ENCODE results near the gene DAB2IP. TPM values are rescaled to one million over a fixed set of nuclear protein-coding genes. Genes with fewer than 3 reads are reported as not detected.

The DAB2IP gene
- polyA plus RNA-seq, 1 donor from 2014 or later = 17.3 TPM

GRCh38 chr9:121771418-121771817 lies 120.0 kb downstream of the DAB2IP start:
- no peak overlapping the region for H3K4me2 ChIP-seq (ENCODE audit: low read length)
- no peak overlapping the region for H2AFZ ChIP-seq (ENCODE audit: low read depth, low read length)
- H3K27me3 ChIP-seq (ENCODE audit: insufficient read depth, low read depth, low read length) = no peaks in the 10 kb centered on the region
- H3K79me2 ChIP-seq (replicated peaks; ENCODE audit: insufficient read depth, low read length) = no peaks in the 10 kb centered on the region
- H3K36me3 ChIP-seq (ENCODE audit: insufficient read depth, low read length) = peaks cover 6% of the 10 kb centered on the region
- H3K9me2 ChIP-seq (ENCODE audit: insufficient read depth, low read length) = no peaks in the 10 kb centered on the region
- H3K4me3 ChIP-seq (ENCODE audit: low read length) = no peak overlapping the region
- no peak overlapping the region for H3K9ac ChIP-seq (ENCODE audit: low read length)
- H3K9me3 ChIP-seq (ENCODE audit: low read length) = no peaks in the 10 kb centered on the region
- H4K20me1 ChIP-seq (ENCODE audit: insufficient read depth) = no peaks in the 10 kb centered on the region
- no peaks in the 10 kb centered on the region for H3F3A ChIP-seq (ENCODE audit: insufficient read depth, low read length, poor library complexity, severe bottlenecking)
- no peak for TF ChIP-seq REST (IDR thresholded peaks at IDR 0.05; ENCODE audit: borderline replicate concordance)
- no peak for TF ChIP-seq RAD21 (conservative IDR thresholded peaks at IDR 0.05)
- no peak for TF ChIP-seq EP300 (conservative IDR thresholded peaks at IDR 0.05; ENCODE audit: poor library complexity, severe bottlenecking)
- no peak for TF ChIP-seq EZH2 (IDR thresholded peaks at IDR 0.05; ENCODE audit: borderline replicate concordance, insufficient read depth, low read length, poor library complexity, severe bottlenecking)
- no peak for TF ChIP-seq POLR2AphosphoS5 (IDR thresholded peaks at IDR 0.05)
- TF ChIP-seq CTCF (IDR thresholded peaks at IDR 0.05; ENCODE audit: poor library complexity, severe bottlenecking) = no peak
- TF ChIP-seq MXI1 (conservative IDR thresholded peaks at IDR 0.05; ENCODE audit: poor library complexity, severe bottlenecking) = no peak
- no peak for TF ChIP-seq TAF1 (IDR thresholded peaks at IDR 0.05; ENCODE audit: low read depth)
- no peak for TF ChIP-seq SMC3 (conservative IDR thresholded peaks at IDR 0.05; ENCODE audit: poor library complexity)
- H3K27ac ChIP-seq (ENCODE audit: low read length) = no peak overlapping the region

GRCh38 chr9:121771851-121772599 lies 120.6 kb downstream of the DAB2IP start:
- no peaks in the 10 kb centered on the region for H3F3A ChIP-seq (ENCODE audit: insufficient read depth, low read length, poor library complexity, severe bottlenecking)
- no peak overlapping the region for H2AFZ ChIP-seq (ENCODE audit: low read depth, low read length)
- no peaks in the 10 kb centered on the region for H3K9me2 ChIP-seq (ENCODE audit: insufficient read depth, low read length)
- no peak overlapping the region for H3K4me3 ChIP-seq (ENCODE audit: low read length)
- no peaks in the 10 kb centered on the region for H3K9me3 ChIP-seq (ENCODE audit: low read length)
- H3K9ac ChIP-seq (ENCODE audit: low read length) = no peak overlapping the region
- H3K4me2 ChIP-seq (ENCODE audit: low read length) = no peak overlapping the region
- no peaks in the 10 kb centered on the region for H4K20me1 ChIP-seq (ENCODE audit: insufficient read depth)
- no peak for TF ChIP-seq REST (IDR thresholded peaks at IDR 0.05; ENCODE audit: borderline replicate concordance)
- TF ChIP-seq POLR2AphosphoS5 (IDR thresholded peaks at IDR 0.05) = no peak
- TF ChIP-seq MXI1 (conservative IDR thresholded peaks at IDR 0.05; ENCODE audit: poor library complexity, severe bottlenecking) = no peak
- no peak for TF ChIP-seq EZH2 (IDR thresholded peaks at IDR 0.05; ENCODE audit: borderline replicate concordance, insufficient read depth, low read length, poor library complexity, severe bottlenecking)
- no peak for TF ChIP-seq SMC3 (conservative IDR thresholded peaks at IDR 0.05; ENCODE audit: poor library complexity)
- no peak for TF ChIP-seq TAF1 (IDR thresholded peaks at IDR 0.05; ENCODE audit: low read depth)
- no peak for TF ChIP-seq RAD21 (conservative IDR thresholded peaks at IDR 0.05)
- no peak for TF ChIP-seq CTCF (IDR thresholded peaks at IDR 0.05; ENCODE audit: poor library complexity, severe bottlenecking)
- TF ChIP-seq EP300 (conservative IDR thresholded peaks at IDR 0.05; ENCODE audit: poor library complexity, severe bottlenecking) = no peak
- no peak overlapping the region for H3K27ac ChIP-seq (ENCODE audit: low read length)
- H3K27me3 ChIP-seq (ENCODE audit: insufficient read depth, low read depth, low read length) = no peaks in the 10 kb centered on the region
- peaks cover 6% of the 10 kb centered on the region for H3K36me3 ChIP-seq (ENCODE audit: insufficient read depth, low read length)
- no peaks in the 10 kb centered on the region for H3K79me2 ChIP-seq (replicated peaks; ENCODE audit: insufficient read depth, low read length)

Data from neural cell (in vitro differentiated cells).